OCI-LY1 (cell line): ENCODE data around the gene STK32C.

Experiments
- H2AFZ ChIP-seq: fragments of 200-600 bp; sonication (generic), shearing (Covaris generic); 2 replicates; pipeline ENCODE4 v1.6.0; 2014; ENCODE audit warnings: antibody characterized with exemption, mild to moderate bottlenecking, low read length
- H3F3A ChIP-seq: fragments of 200-600 bp; sonication (generic), shearing (Covaris generic); 2 replicates; pipeline ENCODE4 v1.6.0; 2014; ENCODE audit warnings: mild to moderate bottlenecking, antibody characterized with exemption, low read length, moderate library complexity; ENCODE audit not compliant: insufficient read depth
- H3K27ac ChIP-seq: fragments of 200-600 bp; sonication (generic); 2 replicates; pipeline ENCODE4 v1.5.1; 2014; ENCODE audit warnings: low read length, mixed run types, mild to moderate bottlenecking, low read depth; ENCODE audit not compliant: poor library complexity, severe bottlenecking
- H3K27me3 ChIP-seq: fragments of 200-600 bp; sonication (generic); 2 replicates; pipeline ENCODE4 v1.6.0; 2014; ENCODE audit warnings: antibody characterized with exemption, mild to moderate bottlenecking, low read length, moderate library complexity; ENCODE audit not compliant: insufficient read depth
- H3K36me3 ChIP-seq: fragments of 200-600 bp; sonication (generic); 2 replicates; pipeline ENCODE4 v1.6.1; 2014; ENCODE audit warnings: mild to moderate bottlenecking, antibody characterized with exemption, low read length, moderate library complexity, mixed read lengths; ENCODE audit not compliant: insufficient read depth
- H3K4me1 ChIP-seq: fragments of 200-600 bp; sonication (generic); 2 replicates; pipeline ENCODE4 v1.5.1; 2014; ENCODE audit warnings: mild to moderate bottlenecking, low read length, moderate library complexity; ENCODE audit not compliant: insufficient read depth, severe bottlenecking
- H3K4me2 ChIP-seq: fragments of 200-600 bp; sonication (generic), shearing (Covaris generic); 2 replicates; pipeline ENCODE4 v1.6.1; 2014; ENCODE audit warnings: low read length
- H3K4me3 ChIP-seq: fragments of 200-600 bp; sonication (generic); 2 replicates; pipeline ENCODE4 v1.5.1; 2014; ENCODE audit warnings: low read length, low read depth, mild to moderate bottlenecking, mixed read lengths; ENCODE audit not compliant: poor library complexity, severe bottlenecking
- H3K79me2 ChIP-seq: fragments of 200-600 bp; shearing (Covaris generic); 2 replicates; pipeline ENCODE4 v1.6.1; 2016; ENCODE audit warnings: mixed run types, low read length, mixed read lengths; ENCODE audit not compliant: insufficient read depth
- H3K9ac ChIP-seq: fragments of 200-600 bp; sonication (generic), shearing (Covaris generic); 2 replicates; pipeline ENCODE4 v1.6.1; 2014; ENCODE audit warnings: mild to moderate bottlenecking, low read length, mixed read lengths
- H3K9me2 ChIP-seq: fragments of 200-600 bp; sonication (generic), shearing (Covaris generic); 2 replicates; pipeline ENCODE4 v1.6.1; 2014; ENCODE audit warnings: low read depth, mild to moderate bottlenecking, low read length, mixed read lengths
- H3K9me3 ChIP-seq: fragments of 200-600 bp; shearing (Covaris generic); 2 replicates; pipeline ENCODE4 v1.6.1; 2014; ENCODE audit warnings: low read length, mixed read lengths
- H4K20me1 ChIP-seq: fragments of 200-600 bp; sonication (generic), shearing (Covaris generic); 2 replicates; pipeline ENCODE4 v1.6.0; 2016; ENCODE audit warnings: mild to moderate bottlenecking, low read length; ENCODE audit not compliant: insufficient read depth
- EZH2 ChIP-seq: fragments of 200-600 bp; sonication (generic), shearing (Covaris generic); IDR thresholded peaks from 2 replicates; pipeline ENCODE4 v1.8.0; 2017; ENCODE audit warnings: borderline replicate concordance, mixed run types, mild to moderate bottlenecking, antibody characterized with exemption, low read length, moderate library complexity, mixed read lengths
- TF ChIP-seq, protein P1 (sequence below): fragments of 200-600 bp; sonication (generic), shearing (Covaris generic); IDR thresholded peaks from 2 replicates; pipeline ENCODE4 v1.5.1; 2017; ENCODE audit warnings: mild to moderate bottlenecking, antibody characterized with exemption, low read length, moderate library complexity, mixed read lengths

The STK32C gene

DNA sequence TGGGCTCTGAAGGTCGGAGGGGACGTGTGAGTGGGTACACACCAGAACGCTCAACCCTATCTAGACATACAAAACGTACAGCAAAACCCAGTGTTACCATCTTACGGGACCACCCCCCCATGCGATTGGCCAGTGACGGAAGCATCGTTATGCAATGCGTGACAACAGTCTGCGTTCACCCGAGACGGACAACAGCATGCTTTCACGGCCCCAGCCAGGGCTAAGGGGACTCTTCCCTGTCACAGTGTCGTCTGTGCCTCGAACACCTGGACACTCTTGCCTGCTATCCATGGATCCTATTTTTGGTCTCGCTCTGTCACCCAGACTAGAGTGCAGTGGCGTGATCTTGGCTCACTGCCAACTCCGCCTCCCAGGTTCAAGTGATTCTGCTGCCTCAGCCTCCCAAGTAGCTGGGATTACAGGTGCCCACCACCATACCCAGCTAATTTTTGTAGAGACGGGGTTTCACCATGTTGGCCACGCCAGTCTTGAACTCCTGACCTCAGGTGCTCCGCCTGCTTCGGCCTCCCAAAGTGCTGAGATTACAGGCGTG is 97.7 kb downstream of the STK32C start:
- no peaks in the 10 kb centered on the region for H3K9me3 ChIP-seq

DNA sequence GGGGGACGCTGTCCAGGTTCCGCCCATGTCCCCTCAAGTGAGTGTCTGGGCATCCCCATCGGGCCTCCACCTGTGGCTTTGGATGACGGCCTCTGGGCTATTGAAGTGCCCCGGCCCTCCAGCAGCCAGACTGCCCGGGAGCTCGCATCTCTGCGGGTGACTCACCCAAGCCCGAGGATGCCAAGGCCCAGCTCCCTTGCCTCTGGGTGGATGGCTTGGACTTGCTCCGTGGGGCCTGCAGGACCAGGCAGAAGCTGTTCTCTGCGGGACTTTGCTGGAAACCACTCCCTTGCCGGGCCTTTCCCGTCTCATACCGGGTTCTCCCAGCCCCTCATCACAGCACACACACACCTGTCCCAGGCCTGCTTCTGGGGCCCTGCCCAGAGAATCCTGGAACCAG is 98.6 kb downstream of the STK32C start:
- Histone ChIP-seq H3K9me3 (no peaks in the 10 kb centered on the region), H3K36me3 (no peaks in the 10 kb centered on the region), H3K9ac (no peak overlapping the region), H3K9me2 (no peaks in the 10 kb centered on the region), H3K4me2 (no peak overlapping the region), H3K27me3 (no peaks in the 10 kb centered on the region; the same call in 1 of the 2 replicates), H2AFZ (no peak overlapping the region), H3K27ac (no peak overlapping the region), H3K79me2 (no peaks in the 10 kb centered on the region), H4K20me1 (no peaks in the 10 kb centered on the region), H3F3A (no peaks in the 10 kb centered on the region), H3K4me1 (no peaks in the 10 kb centered on the region), H3K4me3 (no peak overlapping the region)
- TF ChIP-seq EZH2 = no peak
- TF ChIP-seq, protein P1, sequence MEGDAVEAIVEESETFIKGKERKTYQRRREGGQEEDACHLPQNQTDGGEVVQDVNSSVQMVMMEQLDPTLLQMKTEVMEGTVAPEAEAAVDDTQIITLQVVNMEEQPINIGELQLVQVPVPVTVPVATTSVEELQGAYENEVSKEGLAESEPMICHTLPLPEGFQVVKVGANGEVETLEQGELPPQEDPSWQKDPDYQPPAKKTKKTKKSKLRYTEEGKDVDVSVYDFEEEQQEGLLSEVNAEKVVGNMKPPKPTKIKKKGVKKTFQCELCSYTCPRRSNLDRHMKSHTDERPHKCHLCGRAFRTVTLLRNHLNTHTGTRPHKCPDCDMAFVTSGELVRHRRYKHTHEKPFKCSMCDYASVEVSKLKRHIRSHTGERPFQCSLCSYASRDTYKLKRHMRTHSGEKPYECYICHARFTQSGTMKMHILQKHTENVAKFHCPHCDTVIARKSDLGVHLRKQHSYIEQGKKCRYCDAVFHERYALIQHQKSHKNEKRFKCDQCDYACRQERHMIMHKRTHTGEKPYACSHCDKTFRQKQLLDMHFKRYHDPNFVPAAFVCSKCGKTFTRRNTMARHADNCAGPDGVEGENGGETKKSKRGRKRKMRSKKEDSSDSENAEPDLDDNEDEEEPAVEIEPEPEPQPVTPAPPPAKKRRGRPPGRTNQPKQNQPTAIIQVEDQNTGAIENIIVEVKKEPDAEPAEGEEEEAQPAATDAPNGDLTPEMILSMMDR = no peak

More for the DNA sequence above, 97.7 kb downstream of the STK32C start:
- Histone ChIP-seq H3K9me2 (no peaks in the 10 kb centered on the region), H4K20me1 (no peaks in the 10 kb centered on the region), H3F3A (no peaks in the 10 kb centered on the region), H3K27me3 (no peaks in the 10 kb centered on the region; the same call in 1 of the 2 replicates), H3K4me3 (no peak overlapping the region), H3K4me1 (no peaks in the 10 kb centered on the region), H3K27ac (no peak overlapping the region), H3K4me2 (no peak overlapping the region), H3K9ac (no peak overlapping the region), H2AFZ (no peak overlapping the region), H3K79me2 (no peaks in the 10 kb centered on the region), H3K36me3 (no peaks in the 10 kb centered on the region)
- no peak for TF ChIP-seq EZH2
- TF ChIP-seq, protein P1 = no peak

DNA sequence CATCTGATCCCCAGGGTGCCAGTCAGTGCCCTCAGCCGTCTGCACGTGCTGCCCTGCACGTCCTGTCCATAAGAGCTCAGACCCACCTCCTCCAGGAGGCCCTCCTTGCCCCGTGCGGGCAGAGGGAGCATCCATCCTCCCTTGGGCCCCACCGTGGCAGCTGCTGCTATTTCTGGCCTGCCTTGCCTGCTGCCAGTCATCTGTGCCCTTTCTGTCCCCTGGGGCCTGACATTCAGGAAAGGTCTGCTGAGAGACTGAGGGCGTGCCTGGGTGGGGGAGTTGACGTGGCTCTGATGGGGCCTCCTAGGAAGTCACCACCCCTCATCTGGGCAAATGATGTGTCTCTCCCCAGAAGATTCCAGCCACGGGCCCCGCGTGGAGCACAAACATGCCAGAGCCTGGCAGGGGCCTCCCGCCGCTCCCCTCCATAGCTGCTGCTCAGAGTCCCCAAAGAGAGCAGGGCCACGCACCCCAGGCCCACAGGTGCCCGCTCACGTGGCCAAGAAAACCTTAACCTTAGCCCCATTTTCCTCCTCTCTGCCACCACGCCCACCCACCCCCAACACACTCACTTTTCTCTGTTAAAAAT is 99.2 kb downstream of the STK32C start:
- Histone ChIP-seq H3K27ac (no peak overlapping the region), H3F3A (no peaks in the 10 kb centered on the region), H3K9ac (no peak overlapping the region), H3K4me2 (no peak overlapping the region), H2AFZ (no peak overlapping the region), H3K79me2 (no peaks in the 10 kb centered on the region), H4K20me1 (no peaks in the 10 kb centered on the region), H3K9me3 (no peaks in the 10 kb centered on the region), H3K9me2 (no peaks in the 10 kb centered on the region), H3K36me3 (no peaks in the 10 kb centered on the region), H3K27me3 (no peaks in the 10 kb centered on the region; the same call in 1 of the 2 replicates), H3K4me1 (no peaks in the 10 kb centered on the region), H3K4me3 (no peak overlapping the region)
- TF ChIP-seq, protein P1 = no peak
- TF ChIP-seq EZH2 = no peak
